Memory B cell (primary cell): ENCODE measurements around the gene CROCC2.

Source experiments
- ATAC-seq: fragments of 150-1000 bp; cut with Tn5 transposase; 2 replicates; pipeline ENCODE4 v1.10.0; 2021; ENCODE audit warnings: low read depth, mild to moderate bottlenecking, moderate library complexity
- DNase-seq, 2 donors: peaks; one replicate each; pipeline ENCODE4 v3.0.0; 2022; ENCODE audit warnings: low spot score in 2 of 2
- H3K27ac Mint-ChIP-seq: one replicate; pipeline ENCODE4 v1.8.0; 2022; ENCODE audit warnings: mild to moderate bottlenecking, moderate library complexity, mixed read lengths
- H3K27me3 Mint-ChIP-seq: one replicate; pipeline ENCODE4 v1.8.0; 2022; ENCODE audit warnings: mixed read lengths
- H3K36me3 Mint-ChIP-seq: one replicate; pipeline ENCODE4 v1.8.0; 2022; ENCODE audit warnings: mild to moderate bottlenecking, mixed read lengths
- H3K4me1 Mint-ChIP-seq: one replicate; pipeline ENCODE4 v1.8.0; 2022; ENCODE audit warnings: mixed read lengths
- H3K4me3 Mint-ChIP-seq: one replicate; pipeline ENCODE4 v1.8.0; 2022; ENCODE audit warnings: mild to moderate bottlenecking, moderate library complexity, mixed read lengths
- H3K9me3 Mint-ChIP-seq: one replicate; pipeline ENCODE4 v1.8.0; 2022; ENCODE audit warnings: mixed read lengths

The CROCC2 gene

DNA sequence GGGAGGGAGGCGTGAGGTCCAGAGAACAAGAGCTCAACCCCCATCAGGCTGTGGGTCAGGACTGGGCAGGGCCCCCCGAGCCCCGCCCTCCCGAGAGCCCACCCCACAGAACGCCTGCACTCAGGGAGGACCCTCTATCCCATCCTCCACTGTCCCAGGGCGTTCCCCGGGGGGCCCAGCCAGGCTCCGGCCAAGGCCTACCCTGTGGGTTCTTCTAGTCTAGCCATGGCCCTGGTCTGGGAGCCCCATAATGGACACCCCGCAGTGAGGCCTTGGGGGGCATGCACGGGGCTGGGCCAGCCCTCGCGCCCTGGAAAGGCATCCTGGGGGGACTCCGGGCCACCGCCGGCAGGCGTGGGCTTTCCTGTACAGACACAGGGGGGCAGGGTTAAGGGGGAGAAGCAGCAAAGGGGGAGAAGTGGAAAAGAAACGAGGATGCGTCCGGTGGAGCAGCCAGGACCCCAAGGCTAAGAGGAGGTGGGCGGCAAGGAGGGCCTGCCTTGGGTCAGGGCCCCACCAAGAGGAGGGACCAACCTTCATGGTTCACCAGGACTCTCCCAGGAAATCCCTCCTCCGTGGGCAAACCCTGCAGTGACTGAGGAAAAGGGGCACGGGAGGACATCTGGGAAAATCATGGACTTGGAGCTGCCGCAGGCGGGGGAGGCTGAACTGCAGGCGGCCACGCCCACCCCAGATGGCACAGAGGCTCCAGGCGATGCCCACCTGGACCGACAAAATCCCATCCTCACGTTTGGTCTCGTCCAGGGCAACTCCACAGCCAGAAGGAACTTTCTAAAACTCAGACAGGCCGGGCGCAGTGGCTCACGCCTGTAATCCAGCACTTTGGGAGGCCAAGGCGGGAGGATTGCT, 2.7 kb upstream of the CROCC2 start:
- Mint-ChIP-seq H3K4me3 (no peak overlapping the region), H3K27ac (no peak overlapping the region), H3K9me3 (peaks cover 1% of the 10 kb centered on the region), H3K4me1 (peaks cover 2% of the 10 kb centered on the region), H3K27me3 (no peaks in the 10 kb centered on the region), H3K36me3 (no peaks in the 10 kb centered on the region)
- DNase-seq (no peak), ATAC-seq (no peak)

DNA sequence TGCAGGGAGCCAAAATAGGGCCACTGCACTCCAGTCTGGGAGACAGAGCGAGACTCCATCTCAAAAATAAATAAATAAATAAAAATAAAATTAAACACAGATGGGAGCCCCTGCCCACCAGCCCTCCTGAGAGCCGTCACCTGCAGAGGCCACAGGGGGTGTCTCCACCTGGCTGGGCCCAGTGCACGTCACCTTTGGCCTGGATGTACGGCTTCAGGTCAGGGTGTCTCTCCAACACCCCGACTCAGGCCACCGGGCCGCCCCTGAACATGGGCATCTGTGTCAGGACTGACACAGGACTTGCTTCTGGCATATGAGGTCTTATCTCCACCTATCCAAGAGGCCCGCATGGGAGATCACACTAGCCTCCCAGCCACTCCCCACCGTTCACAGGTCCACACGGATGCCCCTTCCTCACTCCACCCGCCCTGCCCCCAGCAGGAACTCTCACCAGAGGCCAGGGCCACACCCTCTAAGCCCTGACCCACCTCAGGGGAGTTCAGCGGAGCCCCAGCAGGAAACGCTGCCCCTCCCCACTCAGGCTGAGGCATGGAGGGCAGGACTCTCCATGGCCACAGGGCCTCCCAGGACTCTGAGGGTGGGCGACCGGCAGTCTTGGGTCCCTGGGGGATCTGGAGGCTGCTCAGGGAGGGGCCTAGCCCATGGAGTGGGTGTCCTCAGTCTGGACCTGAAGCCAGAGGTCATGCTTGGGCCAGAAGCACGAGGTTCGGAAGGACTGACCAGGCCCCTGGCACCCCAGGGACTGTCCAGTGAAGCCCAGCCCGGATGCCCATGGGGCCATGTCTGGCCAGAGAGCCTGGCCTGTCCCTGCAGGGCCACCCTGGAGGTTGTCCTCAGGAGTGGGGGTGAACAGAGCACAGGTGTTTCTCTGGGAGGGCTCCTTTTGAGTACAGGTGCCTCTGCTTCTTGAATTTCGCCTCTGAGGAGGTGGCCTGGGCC, 1.6 kb upstream of the CROCC2 start:
- H3K4me3 Mint-ChIP-seq, result no peak overlapping the region
- H3K36me3 Mint-ChIP-seq, result no peaks in the 10 kb centered on the region
- H3K9me3 Mint-ChIP-seq, result peaks cover 1% of the 10 kb centered on the region
- DNase-seq (no peak), ATAC-seq (no peak)
- peaks cover 2% of the 10 kb centered on the region for H3K4me1 Mint-ChIP-seq
- no peaks in the 10 kb centered on the region for H3K27me3 Mint-ChIP-seq
- no peak overlapping the region for H3K27ac Mint-ChIP-seq

DNA sequence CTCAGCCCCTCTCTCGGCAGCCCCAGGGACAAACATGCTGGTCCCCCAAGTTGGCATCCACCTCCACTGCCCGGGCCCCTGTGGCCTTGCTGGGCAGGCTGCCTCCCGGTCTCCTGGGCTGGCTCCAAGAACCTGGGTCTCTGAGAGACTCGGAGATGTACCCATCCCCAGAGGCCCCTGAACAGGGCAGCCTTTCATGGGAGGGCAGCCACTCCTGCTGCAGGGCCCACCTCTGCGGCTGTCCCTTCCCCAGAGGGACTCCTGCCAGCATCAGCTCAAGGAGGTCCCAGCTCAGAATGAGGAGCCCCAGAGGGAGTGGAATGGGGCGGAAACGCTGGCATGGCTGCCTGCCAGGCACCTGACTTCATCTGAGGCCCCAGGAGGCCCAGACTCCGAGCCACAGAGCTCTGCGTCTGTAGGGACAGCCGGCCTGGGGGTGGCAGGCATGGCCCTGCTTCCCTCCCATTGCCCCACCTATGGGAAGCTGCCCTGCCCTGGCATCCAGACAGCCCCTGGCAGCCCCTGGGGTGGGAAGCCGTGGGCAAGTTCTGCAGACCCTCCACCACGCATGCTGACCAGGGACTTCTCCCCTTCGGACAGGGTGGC, 857 bp upstream of the CROCC2 start:
- Mint-ChIP-seq H3K4me1 (peaks cover 2% of the 10 kb centered on the region), H3K4me3 (no peak overlapping the region), H3K27me3 (no peaks in the 10 kb centered on the region), H3K9me3 (peaks cover 1% of the 10 kb centered on the region), H3K36me3 (no peaks in the 10 kb centered on the region), H3K27ac (no peak overlapping the region)
- DNase-seq, result no peak
- ATAC-seq, result no peak

DNA sequence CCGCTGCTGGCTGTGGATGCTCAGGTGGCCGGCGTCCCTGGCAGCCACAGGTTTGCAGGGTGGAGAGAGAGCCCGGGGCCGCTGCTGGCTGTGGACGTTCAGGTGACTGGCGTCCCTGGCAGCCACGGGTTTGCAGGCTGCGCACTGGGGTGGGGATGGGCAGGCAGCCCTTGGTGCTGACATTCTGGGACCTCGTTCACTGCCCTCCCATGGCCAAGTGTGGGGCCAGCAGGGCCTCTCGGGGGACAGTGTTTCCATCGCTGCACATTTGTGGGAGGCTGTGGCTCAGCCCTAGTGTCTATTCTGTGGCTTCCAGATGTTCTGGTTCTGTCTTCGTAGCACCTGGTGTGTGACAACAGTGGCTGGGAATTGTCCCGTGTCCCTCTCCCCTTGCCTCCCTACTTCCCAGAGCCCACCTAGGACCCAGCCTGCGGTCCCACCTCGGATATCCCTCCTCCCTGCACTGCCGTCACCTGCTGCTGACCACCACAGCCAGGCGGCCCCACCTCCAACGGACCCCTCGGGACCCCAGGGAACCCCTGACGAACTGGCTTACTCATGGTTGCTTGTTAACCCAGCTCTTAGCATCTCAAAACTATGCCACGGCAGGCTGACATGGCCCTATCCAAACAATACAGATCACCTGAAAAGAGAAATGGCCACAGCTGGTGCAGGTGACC, 915 bp downstream of the CROCC2 start:
- Mint-ChIP-seq H3K27ac (no peak overlapping the region), H3K4me3 (no peak overlapping the region), H3K4me1 (peaks cover 2% of the 10 kb centered on the region), H3K36me3 (no peaks in the 10 kb centered on the region), H3K9me3 (no peaks in the 10 kb centered on the region), H3K27me3 (peaks cover 5% of the 10 kb centered on the region)
- ATAC-seq (no peak), DNase-seq (no peak)

DNA sequence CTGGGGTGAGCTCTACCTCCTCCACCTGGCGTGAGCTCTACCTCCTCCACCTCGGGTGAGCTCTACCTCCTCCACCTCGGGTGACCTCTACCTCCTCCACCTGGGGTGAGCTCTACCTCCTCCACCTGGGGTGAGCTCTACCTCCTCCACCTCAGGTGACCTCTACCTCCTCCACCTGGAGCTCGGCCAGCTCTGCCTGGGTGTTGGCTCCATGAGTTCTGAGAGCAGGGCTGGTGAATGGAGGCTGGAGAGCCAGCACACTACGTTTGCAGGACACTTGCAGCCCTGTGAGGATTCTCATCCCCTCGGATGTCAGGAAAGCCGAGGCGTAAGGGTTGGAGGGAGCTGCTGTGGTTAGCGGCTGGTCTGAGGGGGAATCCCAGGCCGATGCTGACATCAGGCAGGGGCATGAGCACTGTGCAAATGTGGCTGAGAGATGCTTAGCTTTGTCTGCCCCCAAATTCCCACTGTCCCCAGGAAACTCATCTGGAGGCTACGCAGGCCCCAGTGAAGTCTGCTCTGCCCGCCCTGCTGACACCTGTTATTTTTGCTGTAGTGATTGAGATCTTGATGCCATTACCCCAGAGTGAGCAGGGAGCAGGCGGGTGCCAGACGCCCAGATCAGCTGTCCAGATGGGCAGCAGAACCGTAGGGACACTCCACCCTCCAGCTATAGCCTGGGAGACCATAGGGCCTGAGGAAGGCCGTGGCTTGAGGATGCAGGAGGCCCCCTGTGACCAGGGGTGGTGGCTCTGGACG, 3.3 kb downstream of the CROCC2 start:
- H3K4me3 Mint-ChIP-seq, result no peak overlapping the region
- H3K4me1 Mint-ChIP-seq, result peaks cover 3% of the 10 kb centered on the region
- ATAC-seq (no peak), DNase-seq (no peak)
- no peaks in the 10 kb centered on the region for H3K36me3 Mint-ChIP-seq
- peaks cover 15% of the 10 kb centered on the region for H3K27me3 Mint-ChIP-seq
- H3K27ac Mint-ChIP-seq, result no peak overlapping the region
- no peaks in the 10 kb centered on the region for H3K9me3 Mint-ChIP-seq

DNA sequence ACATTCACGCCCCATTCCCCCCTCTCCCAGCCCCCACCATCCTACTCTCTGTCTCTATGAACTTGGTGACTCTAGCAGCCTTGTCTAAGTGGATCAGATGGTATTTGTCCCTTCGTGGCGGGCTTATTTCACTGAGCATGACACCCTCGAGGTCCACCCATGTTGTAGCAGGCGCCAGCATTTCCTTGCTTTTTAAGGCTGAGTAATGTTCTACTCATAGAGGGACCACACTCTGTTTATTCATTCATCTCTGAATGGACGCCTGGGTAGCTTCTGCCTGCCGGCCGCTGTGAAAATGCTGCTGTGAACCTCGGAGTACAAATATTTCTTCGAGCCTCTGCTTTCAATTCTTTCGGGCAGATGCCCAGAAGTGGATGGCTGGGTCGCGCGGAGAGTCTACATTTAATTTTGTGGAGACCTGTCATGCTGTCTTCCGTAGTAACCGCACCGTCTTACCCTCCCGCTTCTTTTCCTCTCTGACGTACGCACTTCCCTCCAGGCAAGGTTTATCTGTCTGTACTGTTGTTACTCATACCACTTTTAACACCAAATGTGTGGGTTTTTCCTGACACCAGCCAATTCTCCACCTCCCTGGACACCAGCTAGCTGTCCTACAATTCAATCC, 5.6 kb downstream of the CROCC2 start:
- no peak for ATAC-seq
- Mint-ChIP-seq H3K36me3 (no peaks in the 10 kb centered on the region), H3K4me3 (no peak overlapping the region), H3K27ac (no peak overlapping the region), H3K4me1 (peaks cover 3% of the 10 kb centered on the region), H3K9me3 (no peaks in the 10 kb centered on the region), H3K27me3 (peaks cover 21% of the 10 kb centered on the region)
- no peak for DNase-seq

DNA sequence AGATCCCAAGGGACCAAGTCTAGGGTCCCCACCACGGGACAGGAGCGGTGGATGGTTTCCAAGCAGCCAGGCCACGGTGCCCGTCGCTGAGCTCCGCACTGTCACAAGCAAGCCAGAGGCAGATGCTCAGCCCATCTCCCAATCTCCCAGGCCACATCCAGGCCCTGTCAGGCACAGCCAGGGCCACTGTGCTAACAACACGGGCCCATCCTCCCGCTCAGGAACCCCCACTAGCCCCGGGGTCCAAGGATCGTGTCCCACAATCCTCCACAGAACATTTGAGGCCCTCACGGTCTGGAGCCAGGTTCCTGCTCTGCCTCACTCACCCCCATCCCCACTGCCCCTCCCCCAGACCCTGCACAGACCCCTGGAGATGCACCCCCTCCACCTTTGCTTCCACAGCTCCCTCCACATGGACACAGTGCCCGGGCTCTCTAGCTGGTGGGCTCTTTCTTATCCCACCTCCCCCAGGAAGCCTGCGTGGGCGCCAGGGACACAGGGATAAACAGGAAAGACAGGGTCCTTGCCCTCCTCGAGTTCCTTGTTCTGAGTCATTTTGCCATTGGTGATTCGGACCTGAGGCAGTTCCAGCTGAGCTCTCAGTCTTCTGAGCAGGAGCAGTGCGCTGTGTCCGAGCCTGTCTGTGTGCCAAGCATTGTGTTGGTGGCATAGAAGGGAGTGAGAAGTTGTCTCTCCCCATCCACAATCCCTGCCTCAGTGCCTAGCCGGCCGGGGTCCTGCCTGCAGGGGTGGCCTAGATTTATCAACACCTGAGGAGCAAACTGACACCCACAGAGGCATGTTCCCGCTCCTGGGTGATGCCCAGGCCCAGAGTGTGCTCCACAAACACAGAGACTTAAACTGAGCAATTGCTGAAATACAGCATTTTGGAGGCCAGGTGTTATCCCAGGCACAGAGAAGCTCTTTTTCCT, 7.0 kb downstream of the CROCC2 start:
- H3K36me3 Mint-ChIP-seq, result no peaks in the 10 kb centered on the region
- H3K27me3 Mint-ChIP-seq, result peaks cover 22% of the 10 kb centered on the region
- H3K4me1 Mint-ChIP-seq, result peaks cover 3% of the 10 kb centered on the region
- H3K4me3 Mint-ChIP-seq, result no peak overlapping the region
- H3K27ac Mint-ChIP-seq, result no peak overlapping the region
- H3K9me3 Mint-ChIP-seq, result no peaks in the 10 kb centered on the region
- no peak for ATAC-seq
- no peak for DNase-seq

DNA sequence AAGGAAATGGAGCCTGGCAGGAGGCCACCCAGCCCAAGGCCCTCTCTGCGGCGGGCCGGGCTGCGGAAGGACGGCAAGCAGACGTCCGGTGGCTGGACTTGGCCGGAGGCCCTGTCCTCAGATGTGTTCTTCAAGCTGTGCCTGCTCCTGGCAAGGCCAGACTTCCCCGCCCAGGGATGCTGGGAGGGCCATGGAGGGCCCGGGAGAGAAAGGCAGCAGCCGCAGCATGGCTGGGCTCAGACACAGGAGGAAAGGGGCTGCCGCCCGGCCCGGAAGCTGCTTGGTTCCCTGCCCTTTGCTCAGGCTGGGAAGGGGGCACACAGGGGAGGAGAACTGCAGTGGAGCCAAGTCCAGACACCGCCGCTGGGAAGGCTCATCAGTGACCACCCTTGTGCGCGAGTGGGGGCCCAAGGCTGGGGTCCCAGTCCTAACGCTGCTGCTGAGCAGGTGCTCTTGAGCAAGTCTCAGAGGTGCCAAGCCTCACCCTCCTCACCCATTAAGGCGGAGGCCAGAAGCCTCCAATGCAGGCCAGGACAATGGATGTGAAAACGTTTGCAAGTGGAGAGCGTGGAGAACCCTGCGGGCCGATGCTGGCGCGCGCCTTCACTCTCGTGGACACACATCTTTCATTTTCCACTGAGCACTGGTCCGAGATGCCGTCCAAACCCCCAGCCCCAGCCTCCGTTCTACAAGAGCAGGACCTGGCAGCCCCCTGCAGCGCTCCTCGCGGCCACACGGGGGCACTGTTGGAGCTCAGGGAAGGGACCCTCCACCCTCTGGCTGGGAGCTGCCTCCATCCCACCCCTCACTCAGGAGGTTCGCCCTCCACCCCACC, 7.9 kb downstream of the CROCC2 start:
- Mint-ChIP-seq H3K4me1 (peaks cover 3% of the 10 kb centered on the region), H3K27ac (no peak overlapping the region), H3K27me3 (peaks cover 22% of the 10 kb centered on the region), H3K9me3 (no peaks in the 10 kb centered on the region), H3K36me3 (no peaks in the 10 kb centered on the region), H3K4me3 (no peak overlapping the region)
- DNase-seq (peak; percentile 61 to 78), ATAC-seq (peak; percentile 66)

DNA sequence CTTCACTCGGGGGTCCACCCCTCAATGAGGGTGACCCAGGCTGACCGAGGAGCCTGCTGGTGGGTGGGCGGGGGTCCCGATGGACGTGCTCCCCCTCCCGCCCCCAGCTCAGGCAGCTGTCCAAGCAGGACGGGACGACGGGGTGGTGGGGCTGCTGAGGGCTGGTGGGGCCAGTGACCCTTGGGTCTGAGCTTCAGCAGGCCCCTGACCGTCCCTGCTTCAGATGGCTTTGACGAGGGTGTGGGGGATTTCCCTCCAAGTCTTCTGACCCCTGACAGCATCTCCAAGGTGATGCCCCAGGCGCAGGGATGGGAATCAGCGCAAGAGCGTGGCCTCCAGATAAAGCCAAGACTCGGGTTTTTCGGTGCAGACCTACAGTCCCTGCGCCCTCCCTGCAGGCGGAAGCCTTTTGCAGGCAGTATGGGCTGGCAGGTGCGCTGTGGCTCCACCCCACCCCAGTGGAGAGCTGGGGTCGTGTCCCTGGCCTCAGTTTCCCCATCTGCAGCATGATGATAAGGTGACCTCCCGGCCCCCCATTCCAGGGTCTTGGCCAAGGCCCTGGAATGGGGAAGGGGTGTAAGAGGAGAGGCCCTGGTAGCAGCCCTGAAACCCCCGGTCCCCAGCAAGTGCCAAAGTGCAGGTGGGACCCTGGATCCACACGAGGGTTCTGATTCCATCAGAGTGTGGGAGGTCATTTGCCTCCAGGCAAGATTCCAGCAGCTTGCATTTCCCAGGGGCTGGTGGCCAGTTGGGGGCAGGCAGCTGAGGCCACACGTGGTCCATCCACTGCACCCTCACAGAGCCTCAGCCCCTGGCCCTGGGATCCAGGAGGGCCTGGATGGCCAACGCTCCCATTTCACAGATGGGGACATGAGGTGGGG, 8.7 kb downstream of the CROCC2 start:
- DNase-seq, result no peak
- Mint-ChIP-seq H3K27me3 (peaks cover 22% of the 10 kb centered on the region), H3K36me3 (no peaks in the 10 kb centered on the region), H3K4me1 (peaks cover 3% of the 10 kb centered on the region), H3K4me3 (no peak overlapping the region), H3K9me3 (no peaks in the 10 kb centered on the region), H3K27ac (no peak overlapping the region)
- peak; percentile 20 for ATAC-seq

DNA sequence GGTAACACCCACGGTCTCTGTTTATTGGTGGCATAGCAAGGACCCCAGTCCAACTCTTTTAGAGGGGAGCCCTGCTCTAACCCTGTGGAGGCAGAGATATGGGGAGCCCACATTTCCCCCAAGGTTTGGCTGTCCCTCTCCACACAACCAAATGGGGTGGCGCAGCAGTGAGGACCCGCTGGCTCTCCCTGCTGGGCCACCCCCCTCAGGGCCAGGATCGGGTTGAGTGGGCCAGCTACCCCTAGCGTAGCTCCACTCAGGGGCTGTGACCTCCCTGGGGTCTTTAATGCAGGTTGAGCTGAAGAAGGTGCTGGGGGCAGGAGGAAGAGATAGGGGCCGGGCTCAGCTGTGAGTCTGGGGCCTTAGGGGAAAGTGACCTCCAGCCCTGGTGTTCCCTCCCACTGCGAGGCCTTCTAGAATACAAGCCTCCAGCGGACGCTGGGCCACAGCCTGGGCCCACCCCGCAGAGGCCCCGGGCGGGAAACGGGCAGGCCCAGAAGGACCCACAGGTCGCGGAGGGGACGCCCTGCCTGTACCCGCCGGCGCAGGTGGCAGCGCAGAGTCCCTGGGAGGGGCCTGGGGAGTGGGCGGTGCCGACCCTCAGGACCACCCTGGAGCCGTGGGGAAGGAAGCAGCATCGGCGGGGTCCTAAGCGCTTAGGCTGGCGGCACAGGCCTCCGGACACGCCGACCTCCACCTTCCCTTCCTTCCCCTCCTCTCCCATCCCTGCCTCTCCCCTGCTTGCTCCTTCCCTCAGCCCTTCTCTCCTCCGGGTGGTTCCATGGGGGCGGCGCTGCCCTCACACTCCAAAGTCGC, 9.6 kb downstream of the CROCC2 start:
- no peak overlapping the region for H3K4me3 Mint-ChIP-seq
- H3K27me3 Mint-ChIP-seq, result peaks cover 20% of the 10 kb centered on the region
- ATAC-seq (no peak), DNase-seq (no peak)
- H3K9me3 Mint-ChIP-seq, result no peaks in the 10 kb centered on the region
- no peak overlapping the region for H3K27ac Mint-ChIP-seq
- peaks cover 3% of the 10 kb centered on the region for H3K4me1 Mint-ChIP-seq
- H3K36me3 Mint-ChIP-seq, result no peaks in the 10 kb centered on the region
